Body of pancreas (tissue), 4 donors: Measurements from ENCODE around the gene RXFP4.

ENCODE experiments used
- POLR2A ChIP-seq, 3 donors: fragments of 450-650 bp; IDR thresholded peaks; one replicate each; pipeline ENCODE4 v1.6.1; 2016; ENCODE audit warnings: antibody characterized with exemption in 3 of 3, mild to moderate bottlenecking in 2 of 3
- TF ChIP-seq, protein P1 (sequence below), 7 experiments: fragments of 450-650 bp in 4 of 7; fragments of 200-600 bp in 3 of 7; sonication (generic) in 3 of 7; IDR thresholded peaks; one replicate each; pipeline ENCODE4 v1.5.1; 2016 to 2019; ENCODE audit warnings: antibody characterized with exemption in 7 of 7

DNA sequence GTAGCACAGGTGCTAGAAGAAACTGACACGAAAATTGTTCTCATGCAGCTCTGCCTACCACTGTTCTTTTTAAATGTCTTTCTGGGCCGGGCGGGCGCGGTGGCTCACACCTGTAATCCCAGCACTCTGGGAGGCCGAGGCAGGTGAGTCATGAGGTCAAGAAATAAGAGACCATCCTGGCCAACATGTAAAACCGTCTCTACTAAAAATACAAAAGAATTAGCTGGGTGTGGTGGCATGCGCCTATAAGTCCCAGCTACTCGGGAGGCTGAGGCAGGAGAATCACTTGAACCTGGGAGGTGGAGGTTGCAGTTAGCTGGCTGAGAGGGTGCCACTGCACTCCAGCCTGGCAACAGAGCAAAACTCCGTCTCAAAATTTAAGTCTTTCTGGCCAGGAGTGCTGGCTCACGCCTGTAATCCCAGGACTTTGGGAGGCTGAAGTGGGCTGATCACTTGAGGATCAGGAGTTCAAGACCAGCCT lies 29.3 kb upstream of the RXFP4 start:
- TF ChIP-seq, protein P1, sequence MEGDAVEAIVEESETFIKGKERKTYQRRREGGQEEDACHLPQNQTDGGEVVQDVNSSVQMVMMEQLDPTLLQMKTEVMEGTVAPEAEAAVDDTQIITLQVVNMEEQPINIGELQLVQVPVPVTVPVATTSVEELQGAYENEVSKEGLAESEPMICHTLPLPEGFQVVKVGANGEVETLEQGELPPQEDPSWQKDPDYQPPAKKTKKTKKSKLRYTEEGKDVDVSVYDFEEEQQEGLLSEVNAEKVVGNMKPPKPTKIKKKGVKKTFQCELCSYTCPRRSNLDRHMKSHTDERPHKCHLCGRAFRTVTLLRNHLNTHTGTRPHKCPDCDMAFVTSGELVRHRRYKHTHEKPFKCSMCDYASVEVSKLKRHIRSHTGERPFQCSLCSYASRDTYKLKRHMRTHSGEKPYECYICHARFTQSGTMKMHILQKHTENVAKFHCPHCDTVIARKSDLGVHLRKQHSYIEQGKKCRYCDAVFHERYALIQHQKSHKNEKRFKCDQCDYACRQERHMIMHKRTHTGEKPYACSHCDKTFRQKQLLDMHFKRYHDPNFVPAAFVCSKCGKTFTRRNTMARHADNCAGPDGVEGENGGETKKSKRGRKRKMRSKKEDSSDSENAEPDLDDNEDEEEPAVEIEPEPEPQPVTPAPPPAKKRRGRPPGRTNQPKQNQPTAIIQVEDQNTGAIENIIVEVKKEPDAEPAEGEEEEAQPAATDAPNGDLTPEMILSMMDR (IDR thresholded peaks at IDR 0.05) = no peak
- TF ChIP-seq POLR2A (IDR thresholded peaks at IDR 0.05) = no peak
